HG02981 (cell line): ENCODE measurements around the gene KLK3.
"Not testable (repeated sequence)": the region's sequence is repeated elsewhere in the genome, so short reads cannot be mapped to it uniquely, and the experiment has no call there.

ENCODE experiments used
- ATAC-seq: cut with Tn5 transposase; IDR thresholded peaks from one replicate; pipeline ENCODE4 v1.9.1; 2021; ENCODE audit warnings: mild to moderate bottlenecking, moderate library complexity; ENCODE audit not compliant: unreplicated experiment

The KLK3 gene

DNA sequence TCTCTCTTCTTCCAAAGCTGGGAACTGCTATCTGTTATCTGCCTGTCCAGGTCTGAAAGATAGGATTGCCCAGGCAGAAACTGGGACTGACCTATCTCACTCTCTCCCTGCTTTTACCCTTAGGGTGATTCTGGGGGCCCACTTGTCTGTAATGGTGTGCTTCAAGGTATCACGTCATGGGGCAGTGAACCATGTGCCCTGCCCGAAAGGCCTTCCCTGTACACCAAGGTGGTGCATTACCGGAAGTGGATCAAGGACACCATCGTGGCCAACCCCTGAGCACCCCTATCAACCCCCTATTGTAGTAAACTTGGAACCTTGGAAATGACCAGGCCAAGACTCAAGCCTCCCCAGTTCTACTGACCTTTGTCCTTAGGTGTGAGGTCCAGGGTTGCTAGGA lies 5.1 kb downstream of the KLK3 start:
- ATAC-seq, result no peak

GRCh38 chr19:50861010-50861409 lies 6.3 kb downstream of the KLK3 start:
- no peak for ATAC-seq

DNA sequence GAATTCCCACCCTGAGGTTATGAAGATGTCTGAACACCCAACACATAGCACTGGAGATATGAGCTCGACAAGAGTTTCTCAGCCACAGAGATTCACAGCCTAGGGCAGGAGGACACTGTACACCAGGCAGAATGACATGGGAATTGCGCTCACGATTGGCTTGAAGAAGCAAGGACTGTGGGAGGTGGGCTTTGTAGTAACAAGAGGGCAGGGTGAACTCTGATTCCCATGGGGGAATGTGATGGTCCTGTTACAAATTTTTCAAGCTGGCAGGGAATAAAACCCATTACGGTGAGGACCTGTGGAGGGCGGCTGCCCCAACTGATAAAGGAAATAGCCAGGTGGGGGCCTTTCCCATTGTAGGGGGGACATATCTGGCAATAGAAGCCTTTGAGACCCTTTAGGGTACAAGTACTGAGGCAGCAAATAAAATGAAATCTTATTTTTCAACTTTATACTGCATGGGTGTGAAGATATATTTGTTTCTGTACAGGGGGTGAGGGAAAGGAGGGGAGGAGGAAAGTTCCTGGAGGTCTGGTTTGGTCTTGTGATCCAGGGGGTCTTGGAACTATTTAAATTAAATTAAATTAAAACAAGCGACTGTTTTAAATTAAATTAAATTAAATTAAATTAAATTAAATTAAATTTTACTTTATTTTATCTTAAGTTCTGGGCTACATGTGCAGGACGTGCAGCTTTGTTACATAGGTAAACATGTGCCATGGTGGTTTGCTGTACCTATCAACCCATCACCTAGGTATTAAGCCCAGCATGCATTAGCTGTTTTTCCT lies 7.0 kb downstream of the KLK3 start:
- no peak for ATAC-seq

- no peak for ATAC-seq
Measured at GRCh38 chr19:50869479-50869878, 14.8 kb downstream of the KLK3 start.

DNA sequence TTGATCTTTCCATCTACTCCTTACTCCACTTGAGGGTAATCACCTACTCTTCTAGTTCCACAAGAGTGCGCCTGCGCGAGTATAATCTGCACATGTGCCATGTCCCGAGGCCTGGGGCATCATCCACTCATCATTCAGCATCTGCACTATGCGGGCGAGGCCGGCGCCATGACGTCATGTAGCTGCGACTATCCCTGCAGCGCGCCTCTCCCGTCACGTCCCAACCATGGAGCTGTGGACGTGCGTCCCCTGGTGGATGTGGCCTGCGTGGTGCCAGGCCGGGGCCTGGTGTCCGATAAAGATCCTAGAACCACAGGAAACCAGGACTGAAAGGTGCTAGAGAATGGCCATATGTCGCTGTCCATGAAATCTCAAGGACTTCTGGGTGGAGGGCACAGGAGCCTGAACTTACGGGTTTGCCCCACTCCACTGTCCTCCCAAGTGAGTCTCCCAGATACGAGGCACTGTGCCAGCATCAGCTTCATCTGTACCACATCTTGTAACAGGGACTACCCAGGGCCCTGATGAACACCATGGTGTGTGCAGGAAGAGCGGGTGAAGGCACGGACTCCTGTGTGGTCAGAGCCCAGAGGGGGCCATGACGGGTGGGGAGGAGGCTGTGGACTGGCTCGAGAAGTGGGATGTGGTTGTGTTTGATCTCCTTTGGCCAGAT lies 15.8 kb downstream of the KLK3 start:
- no peak for ATAC-seq

DNA sequence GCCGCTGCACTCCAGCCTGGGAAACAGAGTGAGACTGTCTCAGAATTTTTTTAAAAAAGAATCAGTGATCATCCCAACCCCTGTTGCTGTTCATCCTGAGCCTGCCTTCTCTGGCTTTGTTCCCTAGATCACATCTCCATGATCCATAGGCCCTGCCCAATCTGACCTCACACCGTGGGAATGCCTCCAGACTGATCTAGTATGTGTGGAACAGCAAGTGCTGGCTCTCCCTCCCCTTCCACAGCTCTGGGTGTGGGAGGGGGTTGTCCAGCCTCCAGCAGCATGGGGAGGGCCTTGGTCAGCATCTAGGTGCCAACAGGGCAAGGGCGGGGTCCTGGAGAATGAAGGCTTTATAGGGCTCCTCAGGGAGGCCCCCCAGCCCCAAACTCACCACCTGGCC lies 18.3 kb downstream of the KLK3 start, which contains the start of gene KLK2:
TSS of gene KLK2 (plus strand) at position 384 of the 400 bp plus-strand sequence. CDS start 35 bp downstream, outside the sequence.
- ATAC-seq, result no peak

- ATAC-seq, result no peak
Measured at GRCh38 chr19:50874211-50874610, 19.5 kb downstream of the KLK3 start.

DNA sequence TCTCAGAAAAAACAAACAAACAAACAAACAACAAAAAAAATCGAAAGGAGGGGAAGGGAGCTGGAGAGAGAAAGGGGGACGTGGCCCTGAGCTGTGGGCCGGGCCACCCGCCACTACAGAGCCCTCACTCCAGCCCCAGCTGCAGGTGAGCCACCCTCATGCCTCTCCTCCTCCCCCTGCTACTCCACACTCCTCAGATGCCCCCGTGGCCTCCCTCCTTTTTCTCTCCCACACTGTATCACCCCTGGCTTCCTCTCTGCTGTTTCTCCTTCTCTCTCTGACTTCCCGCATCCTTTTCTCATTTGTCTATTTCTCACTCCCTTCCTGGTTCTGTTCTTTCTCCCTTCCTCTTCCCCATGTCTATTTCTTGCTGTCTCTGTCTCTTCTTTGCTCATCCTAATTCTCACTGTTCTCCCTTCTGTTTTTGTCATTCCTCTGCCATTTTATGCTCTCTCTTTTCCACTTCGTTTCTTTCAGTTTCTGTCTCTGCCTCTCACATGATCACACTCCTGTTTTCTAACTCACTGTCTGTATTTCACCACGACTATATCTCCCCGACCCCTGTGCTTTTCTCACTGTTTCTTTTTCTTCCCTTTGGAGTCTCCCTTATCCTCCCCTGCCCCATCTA lies 21.2 kb downstream of the KLK3 start:
- ATAC-seq, result no peak

DNA sequence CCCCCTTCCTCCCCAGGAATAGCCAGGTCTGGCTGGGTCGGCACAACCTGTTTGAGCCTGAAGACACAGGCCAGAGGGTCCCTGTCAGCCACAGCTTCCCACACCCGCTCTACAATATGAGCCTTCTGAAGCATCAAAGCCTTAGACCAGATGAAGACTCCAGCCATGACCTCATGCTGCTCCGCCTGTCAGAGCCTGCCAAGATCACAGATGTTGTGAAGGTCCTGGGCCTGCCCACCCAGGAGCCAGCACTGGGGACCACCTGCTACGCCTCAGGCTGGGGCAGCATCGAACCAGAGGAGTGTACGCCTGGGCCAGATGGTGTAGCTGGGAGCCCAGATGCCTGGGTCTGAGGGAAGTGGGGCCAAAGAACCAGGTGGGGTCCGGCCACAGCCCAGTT lies 21.7 kb downstream of the KLK3 start:
- ATAC-seq, result no peak

GRCh38 chr19:50877338-50877737 lies 22.6 kb downstream of the KLK3 start:
- ATAC-seq, result no peak

DNA sequence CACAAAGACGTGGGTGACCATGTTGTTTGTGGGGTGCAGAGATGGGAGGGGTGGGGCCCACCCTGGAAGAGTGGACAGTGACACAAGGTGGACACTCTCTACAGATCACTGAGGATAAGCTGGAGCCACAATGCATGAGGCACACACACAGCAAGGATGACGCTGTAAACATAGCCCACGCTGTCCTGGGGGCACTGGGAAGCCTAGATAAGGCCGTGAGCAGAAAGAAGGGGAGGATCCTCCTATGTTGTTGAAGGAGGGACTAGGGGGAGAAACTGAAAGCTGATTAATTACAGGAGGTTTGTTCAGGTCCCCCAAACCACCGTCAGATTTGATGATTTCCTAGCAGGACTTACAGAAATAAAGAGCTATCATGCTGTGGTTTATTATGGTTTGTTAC lies 24.1 kb downstream of the KLK3 start:
- no peak for ATAC-seq

DNA sequence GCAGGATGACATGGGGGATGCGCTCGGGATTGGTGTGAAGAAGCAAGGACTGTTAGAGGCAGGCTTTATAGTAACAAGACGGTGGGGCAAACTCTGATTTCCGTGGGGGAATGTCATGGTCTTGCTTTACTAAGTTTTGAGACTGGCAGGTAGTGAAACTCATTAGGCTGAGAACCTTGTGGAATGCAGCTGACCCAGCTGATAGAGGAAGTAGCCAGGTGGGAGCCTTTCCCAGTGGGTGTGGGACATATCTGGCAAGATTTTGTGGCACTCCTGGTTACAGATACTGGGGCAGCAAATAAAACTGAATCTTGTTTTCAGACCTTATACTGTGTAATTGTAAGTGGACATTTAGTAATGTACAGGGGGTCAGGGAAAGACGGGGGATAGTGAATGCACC lies 25.5 kb downstream of the KLK3 start:
- no peak for ATAC-seq

DNA sequence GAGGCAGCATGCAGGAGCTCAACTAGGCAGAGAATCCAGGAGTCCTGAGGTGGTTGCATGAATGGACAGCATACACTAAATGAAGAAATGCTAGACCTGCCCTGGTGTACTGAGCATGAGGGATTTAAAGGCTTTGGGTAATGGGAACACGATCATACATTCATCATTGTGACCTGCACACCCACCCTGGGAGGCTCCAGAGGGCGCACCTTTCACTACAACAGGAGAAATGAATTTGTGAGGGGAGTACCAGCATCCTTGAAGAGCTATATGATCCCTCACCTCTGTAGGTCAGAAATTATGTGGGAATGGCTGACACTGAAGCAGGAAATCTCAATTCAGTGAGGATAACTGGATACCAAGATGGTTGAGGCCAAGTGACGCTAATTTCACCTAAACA lies 27.5 kb downstream of the KLK3 start:
- ATAC-seq, result no peak

GRCh38 chr19:50889638-50890037 lies 34.9 kb downstream of the KLK3 start:
- no peak for ATAC-seq

DNA sequence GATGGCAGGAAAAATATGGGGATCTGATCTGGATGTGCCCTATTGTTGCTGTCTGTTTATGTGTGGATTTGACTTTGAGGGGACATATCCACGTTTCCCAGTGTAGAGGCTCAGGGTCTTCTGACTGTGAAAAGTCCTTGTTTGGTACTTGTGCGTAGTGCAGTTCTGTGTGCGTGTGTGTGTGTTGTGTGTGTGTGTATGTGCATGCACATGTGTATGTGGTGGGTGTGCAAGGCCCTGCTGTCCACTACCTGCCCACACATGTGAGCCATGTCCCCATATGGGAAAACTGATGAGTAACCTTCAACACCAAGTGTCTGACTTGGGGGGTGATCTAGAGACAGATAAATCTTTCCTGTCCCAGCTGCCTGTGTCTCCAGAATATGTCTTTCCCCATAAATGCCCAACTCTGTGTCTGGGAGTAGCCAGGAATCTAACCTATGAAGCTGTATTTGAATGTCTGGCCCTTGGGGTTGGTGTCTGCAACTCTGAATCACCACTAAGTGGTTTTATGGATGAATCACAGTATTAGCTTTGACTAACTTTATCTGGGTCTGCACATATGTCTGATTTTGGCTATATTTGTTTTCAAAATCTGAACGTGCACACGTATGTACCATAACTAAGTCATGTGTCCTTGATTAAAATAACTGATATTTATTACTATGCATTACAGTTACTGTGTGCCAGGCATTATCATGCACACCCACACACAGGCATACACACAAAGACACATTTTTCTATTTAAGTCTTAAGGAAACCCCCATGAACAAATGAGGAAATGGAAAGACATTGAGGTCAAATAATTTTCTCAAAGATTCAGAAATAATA lies 35.9 kb downstream of the KLK3 start:
- no peak for ATAC-seq

DNA sequence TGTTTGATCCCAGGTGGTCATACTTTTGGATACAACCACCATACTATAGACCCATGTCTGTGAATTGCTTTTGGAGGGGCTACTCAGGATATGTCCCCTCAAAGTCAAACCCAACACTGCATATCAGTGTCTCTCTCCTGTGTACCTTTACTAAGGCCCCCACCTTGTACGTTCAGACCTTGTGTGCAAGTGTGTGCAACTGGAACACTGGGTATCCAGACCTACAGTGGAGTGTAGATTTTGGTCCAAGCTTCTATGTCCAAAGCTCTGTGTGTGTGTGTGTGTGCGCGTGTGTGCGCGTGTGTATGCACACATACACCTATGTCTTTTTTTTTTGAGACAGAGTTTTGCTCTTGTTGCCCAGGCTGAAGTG lies 36.5 kb downstream of the KLK3 start:
- ATAC-seq, result no peak

GRCh38 chr19:50893047-50893736 lies 38.5 kb downstream of the KLK3 start:
- ATAC-seq, result no peak

DNA sequence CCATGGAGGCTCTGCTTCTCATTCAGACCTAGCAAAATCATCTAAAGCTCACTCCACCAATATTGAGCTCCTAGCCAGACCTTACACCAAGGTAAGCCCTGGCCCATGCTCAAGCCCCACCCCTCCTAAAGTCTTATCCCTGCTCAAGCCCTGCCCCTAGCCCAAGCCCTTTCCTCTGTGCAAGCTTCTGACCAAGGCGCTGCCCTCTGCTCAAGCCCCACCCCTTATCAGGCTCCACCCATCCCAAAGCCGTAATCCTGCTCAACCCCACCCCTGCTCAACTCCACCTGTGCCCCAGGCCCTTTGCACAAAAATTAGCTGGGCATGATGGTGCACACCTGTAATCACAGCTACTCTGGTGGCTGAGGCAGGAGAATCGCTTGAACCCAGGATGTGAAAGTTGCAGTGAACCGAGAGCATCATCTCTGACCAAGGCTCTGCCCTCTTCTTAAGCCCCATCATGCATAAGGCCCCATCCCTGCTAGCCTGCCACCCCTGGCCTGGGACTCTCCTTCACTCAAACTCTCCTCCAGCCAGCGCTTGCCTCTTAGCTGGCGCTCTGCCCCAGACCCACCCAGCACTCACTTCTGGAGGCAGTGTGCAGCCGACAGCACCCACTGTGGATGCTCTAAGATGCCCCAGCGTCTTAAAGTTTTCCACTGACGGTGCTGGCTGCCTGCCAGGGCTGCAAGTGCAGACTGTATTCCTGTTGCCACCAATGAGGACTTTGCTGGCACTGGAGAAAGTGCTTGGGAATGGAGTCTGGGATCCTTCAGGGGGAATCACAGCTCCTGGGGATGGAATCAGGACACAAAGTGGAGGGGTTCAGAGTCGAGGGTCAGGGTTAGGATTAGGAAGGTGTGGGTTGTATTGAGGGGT lies 40.0 kb downstream of the KLK3 start:
- ATAC-seq, result no peak

GRCh38 chr19:50896089-50896590 lies 41.4 kb downstream of the KLK3 start:
- ATAC-seq, result not testable (repeated sequence)
